ENCODE results near the gene P2RY12.

DNA sequence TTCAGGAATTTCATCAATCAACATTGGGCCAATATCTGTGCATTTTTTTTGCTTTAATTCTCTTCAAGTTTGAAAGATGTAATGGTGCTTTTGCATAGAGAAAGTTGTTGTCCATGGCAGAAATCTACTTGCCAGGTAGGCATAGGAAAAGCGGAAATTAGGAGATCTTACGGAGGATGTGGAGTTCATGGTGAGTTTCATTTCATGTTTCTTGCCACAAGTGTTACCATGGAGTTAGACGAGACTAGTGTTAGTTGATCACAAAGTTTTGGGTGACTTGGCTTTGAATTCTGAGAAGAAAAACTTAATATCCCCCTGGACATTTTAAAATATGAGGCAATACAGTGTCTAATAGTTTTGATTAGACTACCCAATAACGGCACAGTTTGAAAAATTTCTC is 54.2 kb downstream of the P2RY12 start:
- TF ChIP-seq, protein P1, sequence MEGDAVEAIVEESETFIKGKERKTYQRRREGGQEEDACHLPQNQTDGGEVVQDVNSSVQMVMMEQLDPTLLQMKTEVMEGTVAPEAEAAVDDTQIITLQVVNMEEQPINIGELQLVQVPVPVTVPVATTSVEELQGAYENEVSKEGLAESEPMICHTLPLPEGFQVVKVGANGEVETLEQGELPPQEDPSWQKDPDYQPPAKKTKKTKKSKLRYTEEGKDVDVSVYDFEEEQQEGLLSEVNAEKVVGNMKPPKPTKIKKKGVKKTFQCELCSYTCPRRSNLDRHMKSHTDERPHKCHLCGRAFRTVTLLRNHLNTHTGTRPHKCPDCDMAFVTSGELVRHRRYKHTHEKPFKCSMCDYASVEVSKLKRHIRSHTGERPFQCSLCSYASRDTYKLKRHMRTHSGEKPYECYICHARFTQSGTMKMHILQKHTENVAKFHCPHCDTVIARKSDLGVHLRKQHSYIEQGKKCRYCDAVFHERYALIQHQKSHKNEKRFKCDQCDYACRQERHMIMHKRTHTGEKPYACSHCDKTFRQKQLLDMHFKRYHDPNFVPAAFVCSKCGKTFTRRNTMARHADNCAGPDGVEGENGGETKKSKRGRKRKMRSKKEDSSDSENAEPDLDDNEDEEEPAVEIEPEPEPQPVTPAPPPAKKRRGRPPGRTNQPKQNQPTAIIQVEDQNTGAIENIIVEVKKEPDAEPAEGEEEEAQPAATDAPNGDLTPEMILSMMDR (conservative IDR thresholded peaks at IDR 0.05; ENCODE audit: low read length) = no peak
- TF ChIP-seq EZH2phosphoT487 (IDR thresholded peaks at IDR 0.05; ENCODE audit: borderline replicate concordance) = no peak
